Retina (tissue), 1 donor: ENCODE results near the gene LSM2.
A peak's percentile ranks its signal among the peaks of the same experiment; 100 is the strongest.
"Not testable (repeated sequence)": the region's sequence is repeated elsewhere in the genome, so short reads cannot be mapped to it uniquely, and the experiment has no call there.

Experiments
- DNase-seq: peaks from one replicate; pipeline ENCODE4 v3.0.0-alpha.2; 2016

Gene LSM2

GRCh38 chr6:31795616-31796298 is 11.0 kb downstream of the LSM2 start, which contains the start of gene VARS1:
VARS1 (minus strand) TSS chr6:31795752; CDS start chr6:31795217, 535 bp downstream.
- peak; percentile 91 for DNase-seq

- DNase-seq = peak; percentile 89
Measured at GRCh38 chr6:31794866-31795615, 11.7 kb downstream of the LSM2 start.

GRCh38 chr6:31794294-31794865 is 12.4 kb downstream of the LSM2 start:
- peak; percentile 37 for DNase-seq

GRCh38 chr6:31793927-31794245 is 12.9 kb downstream of the LSM2 start:
- DNase-seq = not testable (repeated sequence)

GRCh38 chr6:31792761-31793171 is 14.0 kb downstream of the LSM2 start:
- no peak for DNase-seq

- no peak for DNase-seq
Measured at GRCh38 chr6:31792090-31792374, 14.7 kb downstream of the LSM2 start.

- peak; percentile 75 for DNase-seq
Measured at GRCh38 chr6:31791324-31792089, 15.3 kb downstream of the LSM2 start.

GRCh38 chr6:31785475-31785874 is 21.3 kb downstream of the LSM2 start:
- no peak for DNase-seq

GRCh38 chr6:31784098-31784925 is 22.5 kb downstream of the LSM2 start:
- no peak for DNase-seq

- no peak for DNase-seq
Measured at GRCh38 chr6:31782126-31782855, 24.5 kb downstream of the LSM2 start.

GRCh38 chr6:31781244-31782125 is 25.3 kb downstream of the LSM2 start:
- no peak for DNase-seq

- no peak for DNase-seq
Measured at GRCh38 chr6:31780507-31781243, 26.1 kb downstream of the LSM2 start.

- DNase-seq = no peak
Measured at GRCh38 chr6:31779908-31780307, 26.9 kb downstream of the LSM2 start.

- DNase-seq = no peak
Measured at GRCh38 chr6:31778999-31779885, 27.5 kb downstream of the LSM2 start.

- no peak for DNase-seq
Measured at GRCh38 chr6:31778193-31778592, 28.6 kb downstream of the LSM2 start.

GRCh38 chr6:31777667-31778050 is 29.1 kb downstream of the LSM2 start:
- DNase-seq = no peak

- DNase-seq = no peak
Measured at GRCh38 chr6:31776989-31777666, 29.6 kb downstream of the LSM2 start, which contains the start of gene VWA7. VWA7 (minus strand) TSS chr6:31777328; CDS start chr6:31776779, 549 bp downstream.

- DNase-seq = no peak
Measured at GRCh38 chr6:31776485-31776988, 30.2 kb downstream of the LSM2 start.
